ENCODE data around the gene SRRM3. TPM values are rescaled to one million over a fixed set of nuclear protein-coding genes. Genes with fewer than 3 reads are reported as not detected.

The SRRM3 gene
- total RNA-seq, 1 donor from 2014 or later: 2.5 TPM

DNA sequence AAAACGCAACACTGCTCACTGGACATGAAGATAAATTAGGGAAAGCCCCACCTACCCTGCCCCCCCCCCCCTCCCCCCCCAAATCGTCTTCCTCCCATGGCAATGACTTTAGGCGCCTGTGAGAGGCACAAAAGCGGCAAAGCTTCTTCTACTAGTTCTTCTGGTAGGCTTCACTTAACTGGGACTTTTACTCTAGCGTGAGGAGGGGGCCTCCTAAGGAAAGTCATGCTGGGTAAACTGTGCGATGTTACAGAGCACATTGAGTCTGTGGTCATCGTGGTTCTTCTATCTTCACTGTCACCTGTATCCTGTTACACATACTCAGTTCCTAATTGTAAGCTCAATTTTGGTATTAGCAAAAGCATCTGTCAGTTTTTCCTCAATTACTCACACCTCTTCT lies 125.9 kb downstream of the SRRM3 start:
- Mint-ChIP-seq H3K27ac (no peak overlapping the region), H3K9me3 (ENCODE audit: low read depth) (no peaks in the 10 kb centered on the region), H3K4me3 (ENCODE audit: low read depth) (no peak overlapping the region), H3K27me3 (no peaks in the 10 kb centered on the region), H3K4me1 (ENCODE audit: low read depth) (peaks cover 8% of the 10 kb centered on the region), H3K36me3 (ENCODE audit: insufficient read depth) (peaks cover 23% of the 10 kb centered on the region)
- TF ChIP-seq, protein P1, sequence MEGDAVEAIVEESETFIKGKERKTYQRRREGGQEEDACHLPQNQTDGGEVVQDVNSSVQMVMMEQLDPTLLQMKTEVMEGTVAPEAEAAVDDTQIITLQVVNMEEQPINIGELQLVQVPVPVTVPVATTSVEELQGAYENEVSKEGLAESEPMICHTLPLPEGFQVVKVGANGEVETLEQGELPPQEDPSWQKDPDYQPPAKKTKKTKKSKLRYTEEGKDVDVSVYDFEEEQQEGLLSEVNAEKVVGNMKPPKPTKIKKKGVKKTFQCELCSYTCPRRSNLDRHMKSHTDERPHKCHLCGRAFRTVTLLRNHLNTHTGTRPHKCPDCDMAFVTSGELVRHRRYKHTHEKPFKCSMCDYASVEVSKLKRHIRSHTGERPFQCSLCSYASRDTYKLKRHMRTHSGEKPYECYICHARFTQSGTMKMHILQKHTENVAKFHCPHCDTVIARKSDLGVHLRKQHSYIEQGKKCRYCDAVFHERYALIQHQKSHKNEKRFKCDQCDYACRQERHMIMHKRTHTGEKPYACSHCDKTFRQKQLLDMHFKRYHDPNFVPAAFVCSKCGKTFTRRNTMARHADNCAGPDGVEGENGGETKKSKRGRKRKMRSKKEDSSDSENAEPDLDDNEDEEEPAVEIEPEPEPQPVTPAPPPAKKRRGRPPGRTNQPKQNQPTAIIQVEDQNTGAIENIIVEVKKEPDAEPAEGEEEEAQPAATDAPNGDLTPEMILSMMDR (IDR thresholded peaks at IDR 0.05; ENCODE audit: unreplicated experiment): no peak
- DNase-seq (ENCODE audit: low spot score, unreplicated experiment): no peak

DNA sequence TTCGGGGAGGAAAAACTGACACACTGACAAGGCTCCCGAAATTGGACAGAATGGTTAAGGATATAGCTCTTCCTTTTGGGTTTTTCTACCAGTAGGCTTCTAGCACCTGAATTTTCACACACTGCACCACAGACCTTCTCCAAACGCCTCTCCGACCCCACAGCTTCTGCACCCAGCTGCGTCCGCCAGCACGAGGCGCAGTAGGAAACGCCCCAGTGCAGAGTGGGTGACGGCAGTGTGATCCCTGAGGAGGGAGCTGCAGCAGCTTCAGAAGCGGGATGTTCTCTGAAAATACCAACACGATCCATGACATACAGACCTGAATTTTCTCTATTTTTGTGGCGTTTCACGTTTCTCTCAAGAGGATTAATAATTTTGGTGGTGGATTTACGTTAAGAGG lies 126.7 kb downstream of the SRRM3 start:
- no peak for DNase-seq (ENCODE audit: low spot score, unreplicated experiment)
- TF ChIP-seq, protein P1 (IDR thresholded peaks at IDR 0.05; ENCODE audit: unreplicated experiment): no peak
- peaks cover 23% of the 10 kb centered on the region for H3K36me3 Mint-ChIP-seq (ENCODE audit: insufficient read depth)
- H3K27ac Mint-ChIP-seq: peak overlapping the region; percentile 65
- peaks cover 9% of the 10 kb centered on the region for H3K4me1 Mint-ChIP-seq (ENCODE audit: low read depth)
- H3K9me3 Mint-ChIP-seq (ENCODE audit: low read depth): no peaks in the 10 kb centered on the region
- H3K27me3 Mint-ChIP-seq: no peaks in the 10 kb centered on the region
- H3K4me3 Mint-ChIP-seq (ENCODE audit: low read depth): no peak overlapping the region

DNA sequence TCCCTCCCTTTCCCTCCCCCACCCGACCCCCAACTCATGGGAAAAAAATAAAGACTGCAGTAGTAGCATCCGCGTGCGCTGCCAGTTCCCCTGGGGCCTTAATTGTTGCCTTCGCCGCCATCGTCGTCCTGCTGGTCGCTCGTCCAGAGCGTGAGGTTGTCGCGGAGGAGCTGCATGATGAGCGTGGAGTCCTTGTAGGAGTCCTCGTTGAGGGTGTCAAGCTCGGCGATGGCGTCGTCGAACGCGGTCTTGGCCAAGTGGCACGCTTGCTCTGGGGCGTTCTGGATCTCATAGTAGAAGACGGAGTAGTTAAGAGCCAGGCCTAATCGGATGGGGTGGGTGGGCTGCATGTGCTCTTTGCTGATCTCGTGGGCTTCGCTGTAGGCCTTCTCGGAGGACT lies 127.8 kb downstream of the SRRM3 start:
- Mint-ChIP-seq H3K27me3 (no peaks in the 10 kb centered on the region), H3K27ac (no peak overlapping the region), H3K4me1 (ENCODE audit: low read depth) (peaks cover 9% of the 10 kb centered on the region), H3K4me3 (ENCODE audit: low read depth) (no peak overlapping the region), H3K36me3 (ENCODE audit: insufficient read depth) (peaks cover 23% of the 10 kb centered on the region), H3K9me3 (ENCODE audit: low read depth) (no peaks in the 10 kb centered on the region)
- DNase-seq (ENCODE audit: low spot score, unreplicated experiment): no peak
- TF ChIP-seq, protein P1 (IDR thresholded peaks at IDR 0.05; ENCODE audit: unreplicated experiment): no peak

DNA sequence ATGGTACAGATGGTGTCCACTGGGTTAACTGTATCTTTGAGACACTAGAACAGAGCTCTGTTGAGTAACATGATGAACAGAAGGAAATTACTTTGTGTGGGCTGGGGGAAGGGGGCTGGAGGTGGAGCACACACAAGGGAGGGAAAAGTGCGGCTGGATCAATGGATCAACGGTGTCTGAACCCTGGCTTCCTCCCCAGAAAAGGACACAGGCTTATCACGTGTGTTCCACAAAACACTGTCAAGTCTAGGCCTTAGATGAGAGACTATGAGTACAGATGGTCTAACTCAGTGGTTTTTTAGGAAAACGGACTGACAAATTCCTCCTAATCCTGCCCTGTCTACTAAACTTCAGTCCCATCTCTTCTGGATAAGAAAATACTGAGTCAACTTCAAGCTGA lies 128.6 kb downstream of the SRRM3 start:
- TF ChIP-seq, protein P1 (IDR thresholded peaks at IDR 0.05; ENCODE audit: unreplicated experiment): no peak
- peak overlapping the region; percentile 43 for H3K27ac Mint-ChIP-seq

DNA sequence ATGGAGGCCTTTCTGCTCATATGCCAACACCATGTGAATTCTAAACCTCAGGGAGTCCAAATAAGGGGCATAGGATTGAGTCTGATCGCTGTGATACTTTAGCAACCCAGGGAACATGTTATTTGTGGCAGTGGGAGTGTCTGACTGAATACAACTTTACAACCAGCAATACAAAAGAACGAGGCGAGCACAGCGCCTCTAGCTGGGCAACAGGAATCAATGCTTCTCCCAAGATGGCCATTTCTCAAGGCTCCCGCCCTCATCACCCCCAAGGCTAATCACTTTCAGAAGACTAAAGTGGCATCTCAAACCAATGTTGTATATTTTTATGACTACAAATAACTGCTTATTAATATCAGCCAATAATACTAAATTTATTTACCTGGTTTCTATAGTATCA lies 129.0 kb downstream of the SRRM3 start:
- H3K27me3 Mint-ChIP-seq: no peaks in the 10 kb centered on the region
- TF ChIP-seq, protein P1 (IDR thresholded peaks at IDR 0.05; ENCODE audit: unreplicated experiment): no peak

More for the DNA sequence above, 128.6 kb downstream of the SRRM3 start:
- H3K27me3 Mint-ChIP-seq: no peaks in the 10 kb centered on the region
- H3K4me1 Mint-ChIP-seq (ENCODE audit: low read depth): peaks cover 9% of the 10 kb centered on the region
- DNase-seq (ENCODE audit: low spot score, unreplicated experiment): no peak
- H3K36me3 Mint-ChIP-seq (ENCODE audit: insufficient read depth): peaks cover 22% of the 10 kb centered on the region
- H3K4me3 Mint-ChIP-seq (ENCODE audit: low read depth): no peak overlapping the region
- no peaks in the 10 kb centered on the region for H3K9me3 Mint-ChIP-seq (ENCODE audit: low read depth)

More for the DNA sequence above, 129.0 kb downstream of the SRRM3 start:
- DNase-seq (ENCODE audit: low spot score, unreplicated experiment): no peak
- Mint-ChIP-seq H3K4me3 (ENCODE audit: low read depth) (no peak overlapping the region), H3K9me3 (ENCODE audit: low read depth) (no peaks in the 10 kb centered on the region), H3K36me3 (ENCODE audit: insufficient read depth) (peaks cover 22% of the 10 kb centered on the region), H3K27ac (no peak overlapping the region), H3K4me1 (ENCODE audit: low read depth) (peaks cover 9% of the 10 kb centered on the region)
